Activated T-cell treated with anti-CD3 and anti-CD28 coated beads for 48 hours (primary cell): Measurements from ENCODE around the gene CYP2W1.
"Not testable (repeated sequence)": the region's sequence is repeated elsewhere in the genome, so short reads cannot be mapped to it uniquely, and the experiment has no call there.

Experiments used
- DNase-seq: peaks from one replicate; pipeline ENCODE4 v3.0.0-alpha.2; 2020; ENCODE audit warnings: low read depth

Gene CYP2W1, protein sequence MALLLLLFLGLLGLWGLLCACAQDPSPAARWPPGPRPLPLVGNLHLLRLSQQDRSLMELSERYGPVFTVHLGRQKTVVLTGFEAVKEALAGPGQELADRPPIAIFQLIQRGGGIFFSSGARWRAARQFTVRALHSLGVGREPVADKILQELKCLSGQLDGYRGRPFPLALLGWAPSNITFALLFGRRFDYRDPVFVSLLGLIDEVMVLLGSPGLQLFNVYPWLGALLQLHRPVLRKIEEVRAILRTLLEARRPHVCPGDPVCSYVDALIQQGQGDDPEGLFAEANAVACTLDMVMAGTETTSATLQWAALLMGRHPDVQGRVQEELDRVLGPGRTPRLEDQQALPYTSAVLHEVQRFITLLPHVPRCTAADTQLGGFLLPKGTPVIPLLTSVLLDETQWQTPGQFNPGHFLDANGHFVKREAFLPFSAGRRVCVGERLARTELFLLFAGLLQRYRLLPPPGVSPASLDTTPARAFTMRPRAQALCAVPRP

DNA sequence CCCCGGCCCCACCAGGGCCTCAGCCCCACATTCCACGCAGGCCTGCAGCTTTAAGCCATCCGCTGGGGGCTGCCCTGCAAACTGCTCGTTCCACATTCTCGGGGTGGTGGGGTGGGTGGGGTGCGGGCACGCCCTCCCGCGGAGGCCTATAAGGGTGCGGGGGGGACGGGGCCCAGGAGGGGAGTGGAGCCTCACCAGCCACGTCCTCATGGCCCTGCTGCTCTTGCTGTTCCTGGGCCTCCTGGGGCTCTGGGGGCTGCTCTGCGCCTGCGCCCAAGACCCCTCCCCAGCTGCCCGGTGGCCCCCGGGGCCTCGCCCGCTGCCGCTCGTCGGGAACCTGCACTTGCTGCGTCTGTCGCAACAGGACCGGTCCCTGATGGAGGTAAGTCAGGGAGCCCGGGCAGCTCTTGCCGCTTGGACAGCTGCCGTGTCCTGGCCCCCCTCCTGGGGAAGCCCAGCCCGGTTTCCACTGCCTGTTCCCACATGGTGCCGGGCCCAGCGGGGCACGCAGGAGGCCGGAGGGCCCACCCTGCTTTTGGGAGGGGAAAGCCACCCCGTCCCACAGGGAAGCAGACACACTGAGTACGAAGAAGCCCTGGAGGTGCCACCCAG, at the start of gene CYP2W1:
CYP2W1 (plus strand) TSS at position 178 of the 612 bp plus-strand sequence; CDS start at position 209, 31 bp downstream.
- DNase-seq: no peak

DNA sequence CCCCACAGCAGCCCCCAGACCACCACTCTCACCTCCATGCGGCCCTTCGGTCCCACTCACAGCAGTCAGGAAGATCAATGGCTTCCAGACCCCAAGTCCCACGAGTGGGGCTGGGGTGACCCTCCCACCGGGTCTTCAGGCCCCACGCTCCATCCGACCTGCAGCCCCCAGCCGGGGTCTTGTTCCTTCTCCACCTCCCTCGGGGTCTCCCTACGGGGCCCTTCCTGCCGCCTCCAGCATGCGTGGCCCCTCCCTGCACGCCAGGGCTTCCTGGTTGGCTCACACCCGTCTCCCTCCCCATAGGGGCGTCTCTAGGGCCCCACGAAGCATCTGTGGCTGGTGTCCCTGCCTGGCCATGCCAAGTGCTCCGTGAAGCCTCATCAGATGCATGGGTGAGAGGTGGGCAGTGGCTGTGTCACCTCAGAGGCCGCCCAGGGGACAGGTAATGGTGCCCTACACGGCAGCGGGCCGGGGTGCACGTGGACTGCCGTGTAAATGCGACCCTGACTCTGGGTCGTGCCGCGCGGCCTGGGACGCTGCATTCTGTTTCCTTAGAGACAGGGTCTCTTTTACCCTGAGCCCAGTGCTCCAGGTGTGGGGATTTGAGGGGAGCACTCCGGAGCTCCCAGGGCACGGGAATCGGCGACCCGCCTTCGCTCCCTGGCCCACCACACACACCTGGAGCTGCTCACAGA, 48.4 kb upstream of the CYP2W1 start:
- DNase-seq: no peak

DNA sequence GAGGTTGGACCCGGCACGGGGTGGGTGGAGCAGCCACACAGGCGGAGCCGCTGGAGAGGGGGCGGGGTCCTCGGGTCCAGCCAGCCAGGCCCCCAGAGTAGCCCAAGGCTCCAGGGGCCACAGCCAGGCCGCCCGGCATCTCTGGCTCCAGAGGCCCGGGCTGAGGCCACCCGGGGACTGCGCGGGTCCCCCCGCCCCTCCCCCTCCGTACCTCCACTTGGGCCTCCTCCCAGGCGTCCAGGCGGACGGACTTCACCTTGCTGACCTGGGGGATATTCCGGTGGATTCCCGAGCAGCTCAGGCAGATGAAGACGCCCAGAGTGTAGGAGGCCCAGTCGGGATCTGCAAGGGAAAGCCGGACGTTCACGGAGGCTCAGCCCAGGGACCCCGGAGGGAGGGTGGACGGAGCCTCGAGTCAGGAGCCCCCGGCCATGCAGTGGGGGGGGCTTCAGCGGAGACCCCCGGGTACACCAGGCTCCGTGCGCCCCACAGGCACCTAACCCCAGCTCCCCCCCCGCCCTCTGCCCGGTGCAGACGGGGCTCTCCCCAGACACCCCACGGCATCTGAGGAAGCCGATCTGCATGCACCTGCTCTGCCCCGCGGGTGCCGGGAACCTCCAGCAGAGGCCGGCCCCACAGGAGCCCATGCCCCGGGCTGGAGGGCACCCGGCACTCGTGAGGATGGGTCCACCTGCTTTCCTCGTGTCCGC, 47.7 kb upstream of the CYP2W1 start:
- no peak for DNase-seq

DNA sequence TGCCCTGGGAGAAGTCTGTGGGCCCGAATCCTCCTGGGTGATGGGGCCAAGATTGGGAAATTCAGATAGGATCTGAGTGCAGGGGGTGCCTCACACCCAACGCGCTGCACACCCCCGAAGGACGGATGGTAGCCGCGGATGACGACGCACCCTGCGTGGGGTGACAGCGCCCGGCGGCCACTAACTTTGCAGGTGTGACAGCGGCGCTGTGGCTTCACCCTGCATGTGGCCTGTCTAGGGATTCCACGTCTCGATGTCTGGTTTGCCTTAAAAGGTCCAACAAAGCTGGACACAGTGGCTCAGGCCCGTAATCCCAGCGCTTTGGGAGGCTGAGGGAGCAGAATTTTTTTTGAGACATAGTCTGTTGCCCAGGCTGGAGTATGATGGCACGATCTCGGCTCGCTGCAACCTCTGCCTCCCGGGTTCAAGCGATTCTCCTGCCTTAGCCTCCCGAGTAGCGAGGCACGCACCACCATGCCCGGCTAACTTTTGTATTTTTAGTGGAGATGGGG, 47.1 kb upstream of the CYP2W1 start:
- DNase-seq: no peak

DNA sequence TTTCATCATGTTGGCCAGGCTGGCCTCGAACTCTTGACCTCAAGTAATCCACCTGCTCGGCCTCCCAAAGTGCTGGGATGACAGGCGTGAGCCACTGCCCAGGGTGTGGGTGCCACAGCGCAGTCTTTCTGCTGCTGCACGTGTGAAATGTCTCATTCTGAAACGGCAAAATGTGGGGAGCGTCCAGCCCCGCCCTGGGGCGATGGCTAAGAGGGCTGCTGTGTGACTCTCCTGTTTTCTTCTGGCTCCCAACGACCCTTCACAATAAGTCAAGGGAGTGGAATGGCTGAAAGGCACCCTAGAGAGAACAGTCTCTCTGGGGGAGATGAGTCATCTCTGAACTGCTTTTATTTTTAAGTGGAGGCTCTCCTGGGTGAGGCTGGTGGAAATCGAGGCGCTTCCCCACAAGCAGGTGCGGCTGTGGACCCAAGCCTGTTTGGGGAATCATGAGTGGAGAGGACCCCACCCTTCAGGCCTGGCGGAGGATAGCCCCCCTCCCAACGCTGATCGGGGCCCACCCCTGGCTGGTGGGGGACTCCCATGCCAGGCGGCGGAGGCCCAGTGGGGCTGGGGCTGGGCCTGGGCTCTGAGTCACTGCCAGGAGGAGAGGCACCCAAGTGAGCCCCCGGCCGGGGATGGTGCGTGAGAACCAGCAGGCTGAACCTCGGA, 46.5 kb upstream of the CYP2W1 start:
- DNase-seq: peak; percentile 48

DNA sequence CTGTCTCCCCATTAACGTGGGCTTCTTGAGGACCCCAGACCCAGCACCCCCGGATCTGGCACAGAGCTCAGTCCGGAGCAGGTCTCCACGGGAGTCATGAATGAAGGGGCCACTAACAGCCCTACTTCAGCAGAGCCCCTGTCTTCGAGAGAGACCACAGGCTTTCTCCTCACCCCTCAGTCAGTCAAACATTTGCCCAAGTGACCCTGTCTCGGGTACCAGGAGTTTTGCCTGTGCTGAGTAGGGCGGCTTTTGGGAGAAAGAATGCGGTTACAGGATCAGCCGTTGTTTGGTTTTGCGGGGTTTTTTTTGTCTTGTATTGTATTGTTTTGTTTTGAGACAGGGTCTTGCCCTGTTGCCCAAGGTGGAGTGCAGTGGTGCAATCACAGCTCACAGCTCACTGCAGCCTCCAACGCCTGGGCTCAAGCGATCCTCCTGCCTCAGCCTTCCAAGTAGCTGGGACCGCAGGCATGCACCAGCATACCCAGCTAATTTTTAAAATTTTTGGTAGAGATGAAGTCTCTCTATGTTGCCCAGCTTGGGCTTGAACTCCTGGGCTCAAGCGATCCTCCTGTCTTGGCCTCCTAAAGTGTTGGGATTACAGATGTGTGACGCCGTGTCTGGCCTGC, 45.0 kb upstream of the CYP2W1 start:
- no peak for DNase-seq

DNA sequence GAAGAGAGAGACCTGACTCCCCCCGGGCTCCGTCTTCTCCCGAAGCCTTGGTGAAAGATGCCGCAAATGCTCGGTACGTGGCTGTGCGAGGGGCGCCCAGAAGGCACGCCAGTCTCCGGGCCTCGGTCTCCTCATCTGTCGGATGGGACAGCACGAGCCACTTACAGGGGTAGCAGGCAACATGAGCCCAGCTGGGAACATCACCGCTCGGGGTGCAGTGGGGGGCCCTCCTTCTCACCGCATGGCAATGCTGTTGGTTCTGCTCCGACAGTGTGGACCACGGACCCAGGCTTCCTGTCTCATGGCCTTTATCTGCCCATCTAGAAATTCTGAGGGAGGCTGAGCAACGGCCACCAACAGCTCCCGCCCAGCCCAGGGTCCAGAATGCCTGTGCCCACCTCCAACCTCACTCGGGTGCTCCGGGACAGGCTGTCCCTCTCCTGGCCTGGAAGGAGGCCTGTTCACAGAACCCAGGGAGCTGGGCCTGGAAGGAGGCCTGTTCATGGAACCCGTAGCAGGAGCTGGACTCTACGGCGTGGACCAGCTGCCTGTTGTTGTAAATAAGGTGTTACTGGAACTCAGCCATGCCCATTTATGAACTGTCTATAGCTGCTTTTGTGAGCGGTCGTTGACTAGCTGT, 44.3 kb upstream of the CYP2W1 start:
- DNase-seq: no peak

DNA sequence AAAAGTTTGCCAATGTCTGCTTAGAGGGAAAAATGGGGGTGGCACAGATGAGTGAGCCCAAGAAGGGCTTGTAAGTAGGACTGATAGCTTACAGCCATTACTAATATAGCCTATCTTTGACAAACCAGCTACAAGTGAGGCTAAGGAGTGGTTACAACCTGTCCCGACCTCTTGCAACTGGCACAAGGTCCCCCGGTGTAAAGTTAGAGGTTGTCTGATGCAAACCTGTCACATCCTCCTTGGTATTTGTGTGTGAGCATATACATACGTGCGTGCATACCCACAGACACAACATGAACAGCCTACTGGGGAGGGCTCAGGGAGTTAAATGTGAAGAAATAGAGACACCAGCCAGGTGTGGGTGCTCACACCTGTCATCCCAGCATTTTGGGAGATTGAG, 43.1 kb upstream of the CYP2W1 start:
- no peak for DNase-seq

DNA sequence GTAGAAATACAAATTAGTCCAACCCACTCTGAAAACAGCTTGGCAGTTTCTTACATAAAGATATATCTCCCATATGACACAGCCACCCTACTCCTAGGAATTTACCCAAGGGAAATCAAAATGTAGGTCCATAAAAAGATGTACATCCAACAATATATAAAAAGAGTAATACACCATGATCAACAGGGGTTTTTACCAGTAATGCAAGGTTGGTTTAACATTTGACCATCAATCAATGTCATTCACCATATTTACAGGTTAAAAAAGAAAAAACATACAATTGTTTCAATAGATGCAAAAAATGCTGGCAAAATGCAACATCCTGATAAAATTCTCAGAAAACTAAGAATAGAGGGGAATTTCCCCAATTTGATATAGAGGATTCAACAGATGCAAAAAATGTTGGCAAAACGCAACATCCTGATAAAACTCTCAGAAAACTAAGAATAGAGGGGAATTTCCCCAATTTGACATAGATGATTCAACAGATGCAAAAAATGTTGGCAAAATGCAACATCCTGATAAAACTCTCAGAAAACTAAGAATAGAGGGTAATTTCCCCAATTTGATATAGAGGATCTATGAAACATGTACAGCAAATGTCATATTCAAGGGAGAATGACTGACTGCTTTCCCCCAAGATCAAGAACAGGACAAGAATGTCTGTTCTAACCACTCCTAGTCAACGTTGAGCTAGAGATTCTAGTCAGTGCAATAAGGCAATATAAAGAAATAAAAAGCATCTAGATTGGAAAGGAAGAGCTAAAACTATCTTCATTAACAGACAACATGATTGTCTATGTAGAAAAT, 42.2 kb upstream of the CYP2W1 start:
- DNase-seq: no peak

DNA sequence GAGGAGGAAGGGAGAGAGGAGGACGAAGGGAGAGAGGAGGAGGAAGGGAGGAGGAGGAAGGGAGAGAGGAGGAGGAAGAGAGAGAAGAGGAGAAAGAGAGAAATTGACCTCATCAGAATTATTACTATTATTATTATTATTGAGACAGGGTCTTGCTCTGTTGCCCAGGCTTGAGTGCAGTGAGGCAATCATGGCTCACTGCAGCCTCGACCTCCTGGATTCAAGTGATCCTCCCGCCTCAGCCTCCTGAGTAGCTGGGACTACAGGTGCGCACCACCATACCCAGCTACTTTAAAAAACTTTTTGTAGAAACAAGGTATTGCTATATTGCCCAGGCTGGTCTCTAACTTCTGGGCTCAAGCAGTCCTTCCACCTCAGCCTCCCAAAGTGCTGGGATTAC, 39.2 kb upstream of the CYP2W1 start:
- not testable (repeated sequence) for DNase-seq

DNA sequence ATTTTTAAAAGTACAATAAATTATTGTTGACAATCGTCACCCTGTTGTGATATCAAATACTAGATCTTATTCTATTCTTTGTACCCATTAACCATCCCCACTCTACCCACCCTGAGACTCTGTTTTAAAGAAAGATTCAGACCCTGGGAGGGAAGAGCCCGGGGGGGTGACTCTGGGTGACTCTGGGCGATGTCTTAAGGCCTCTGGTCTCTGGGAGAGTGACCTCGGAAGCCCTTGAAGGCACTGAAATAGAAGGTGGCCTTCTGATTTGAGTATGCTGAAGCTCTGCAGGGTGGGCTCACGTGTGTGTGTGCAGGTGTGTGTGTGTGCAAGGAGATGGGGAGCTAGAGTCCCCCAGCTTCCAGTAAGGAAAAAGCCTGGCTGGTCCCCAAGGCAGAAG, 38.2 kb upstream of the CYP2W1 start:
- DNase-seq: no peak

DNA sequence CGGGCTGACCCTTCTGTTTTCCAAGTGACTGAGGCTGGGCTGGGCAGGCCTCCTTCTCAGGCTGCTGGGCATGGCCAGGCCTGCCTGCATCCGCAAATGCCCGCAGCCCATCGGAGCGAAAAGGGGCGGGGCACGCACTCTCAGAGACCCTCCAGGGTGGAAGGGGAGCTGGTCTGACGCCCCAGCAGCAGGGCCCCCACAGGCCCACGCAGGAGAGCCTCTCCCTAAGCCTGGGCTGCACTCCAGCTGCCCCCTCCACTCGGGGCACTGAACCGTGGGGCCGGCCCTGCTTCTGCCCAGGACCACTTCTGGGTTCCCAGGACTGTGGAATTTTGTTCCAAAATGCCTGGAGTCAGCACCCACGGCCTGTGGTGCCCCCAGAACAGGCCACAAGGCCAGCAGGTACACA, 37.8 kb upstream of the CYP2W1 start:
- no peak for DNase-seq

DNA sequence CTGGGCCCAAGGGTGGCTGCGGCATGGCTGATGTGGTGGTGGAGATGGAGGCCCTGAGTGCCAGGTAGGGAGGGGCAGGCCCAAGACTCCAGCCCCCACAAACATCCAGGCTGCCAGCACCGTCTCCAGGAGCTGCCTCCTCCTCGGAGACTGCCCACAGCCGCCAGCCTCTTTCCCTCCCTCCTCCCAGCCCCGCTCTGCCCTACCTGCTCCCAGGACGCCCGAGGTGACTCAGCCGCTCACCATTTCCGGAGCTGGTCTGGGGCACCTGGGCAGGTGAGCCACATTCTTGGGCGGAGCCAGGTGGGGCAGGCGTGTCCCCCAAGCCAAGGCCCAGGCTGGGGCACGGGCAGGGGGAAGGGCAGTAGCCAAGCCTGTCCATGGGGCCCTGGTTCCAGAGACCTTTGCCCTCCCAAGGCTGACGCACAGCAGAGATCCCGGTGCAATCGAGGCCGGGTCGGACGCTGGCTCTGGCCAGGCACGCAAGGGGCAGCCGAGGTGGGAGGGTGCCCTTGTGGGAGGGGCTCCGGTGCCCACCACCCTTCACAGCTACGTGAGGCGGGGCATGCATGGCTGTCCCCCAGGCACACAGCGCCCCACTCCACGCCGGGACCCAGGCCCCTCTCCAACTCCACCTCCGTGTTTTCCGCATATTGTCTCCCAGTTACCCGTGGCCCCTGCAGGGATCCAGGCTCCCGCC, 37.3 kb upstream of the CYP2W1 start:
- DNase-seq: no peak

DNA sequence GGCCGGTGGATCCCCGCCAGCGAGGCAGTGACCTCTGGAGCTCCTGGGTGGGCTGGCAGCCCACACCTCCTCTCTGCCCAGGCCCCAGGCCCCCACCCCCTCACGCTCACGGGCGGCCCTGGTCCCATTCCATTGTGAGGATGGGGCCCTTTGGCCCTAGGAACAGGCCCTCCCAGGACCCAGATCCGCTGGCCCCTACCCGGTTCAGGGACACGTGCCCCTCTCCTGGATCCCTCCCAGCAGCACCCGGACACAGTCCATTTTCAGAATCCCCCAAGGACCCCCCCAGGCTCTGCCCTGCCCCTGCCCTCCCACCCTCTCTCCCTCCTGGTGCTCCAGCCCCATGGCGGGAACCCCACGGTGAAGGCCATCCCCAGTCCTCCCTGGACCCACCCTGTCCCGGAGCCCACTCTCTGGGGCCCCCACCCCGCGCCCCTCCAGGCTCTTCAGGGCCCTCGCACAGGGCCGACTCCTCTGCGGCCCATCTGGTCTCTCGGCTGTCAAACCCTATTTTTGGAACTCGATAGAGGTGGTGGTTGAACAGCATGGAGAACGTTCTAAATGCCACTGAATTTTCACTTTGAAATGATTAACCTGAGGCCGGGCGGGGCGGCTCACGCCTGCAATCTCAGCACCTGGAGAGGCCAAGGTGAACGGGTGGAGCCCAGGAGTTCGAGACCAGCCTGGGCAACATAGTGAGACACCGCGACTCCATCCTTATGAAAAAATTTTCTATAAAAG, 36.6 kb upstream of the CYP2W1 start:
- DNase-seq: no peak

DNA sequence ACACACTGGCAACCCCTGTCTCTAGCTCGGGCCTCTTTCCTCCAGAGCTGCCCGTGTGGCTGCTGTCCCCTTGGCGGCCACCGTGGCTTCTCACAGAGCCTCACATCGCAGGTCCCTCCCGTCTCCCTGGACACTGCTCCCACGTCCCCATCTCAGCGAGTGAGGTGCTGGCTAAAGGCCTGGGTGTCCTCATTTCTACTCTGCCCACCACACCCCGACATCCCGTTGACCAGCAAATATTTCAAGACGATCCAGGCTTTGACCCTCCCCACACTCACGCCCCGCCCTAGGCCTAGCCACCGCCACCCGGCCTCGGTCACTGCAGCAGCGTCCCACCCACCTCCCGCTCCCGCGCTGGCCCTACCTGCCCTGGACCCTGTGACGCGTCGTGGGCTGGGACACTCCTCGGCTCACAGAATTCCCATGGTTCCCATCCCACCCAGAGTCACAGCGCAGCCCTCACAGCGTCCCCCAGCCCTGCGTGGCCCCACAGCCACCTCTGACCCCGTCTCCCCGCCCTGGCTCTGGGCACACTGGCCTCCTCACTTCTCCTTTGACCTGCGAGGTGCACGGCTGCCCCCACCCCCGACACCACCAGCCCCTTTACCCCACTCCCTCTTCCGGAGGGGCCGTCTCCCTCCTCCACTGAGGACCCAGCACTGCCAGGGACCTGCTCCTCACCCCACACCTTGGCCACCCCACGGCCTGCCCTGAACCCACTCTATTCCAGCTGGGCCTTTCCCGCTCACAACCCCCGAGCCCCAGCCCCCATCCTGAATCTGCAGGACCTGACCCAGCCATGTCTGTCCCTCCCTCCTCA, 35.4 kb upstream of the CYP2W1 start:
- no peak for DNase-seq

DNA sequence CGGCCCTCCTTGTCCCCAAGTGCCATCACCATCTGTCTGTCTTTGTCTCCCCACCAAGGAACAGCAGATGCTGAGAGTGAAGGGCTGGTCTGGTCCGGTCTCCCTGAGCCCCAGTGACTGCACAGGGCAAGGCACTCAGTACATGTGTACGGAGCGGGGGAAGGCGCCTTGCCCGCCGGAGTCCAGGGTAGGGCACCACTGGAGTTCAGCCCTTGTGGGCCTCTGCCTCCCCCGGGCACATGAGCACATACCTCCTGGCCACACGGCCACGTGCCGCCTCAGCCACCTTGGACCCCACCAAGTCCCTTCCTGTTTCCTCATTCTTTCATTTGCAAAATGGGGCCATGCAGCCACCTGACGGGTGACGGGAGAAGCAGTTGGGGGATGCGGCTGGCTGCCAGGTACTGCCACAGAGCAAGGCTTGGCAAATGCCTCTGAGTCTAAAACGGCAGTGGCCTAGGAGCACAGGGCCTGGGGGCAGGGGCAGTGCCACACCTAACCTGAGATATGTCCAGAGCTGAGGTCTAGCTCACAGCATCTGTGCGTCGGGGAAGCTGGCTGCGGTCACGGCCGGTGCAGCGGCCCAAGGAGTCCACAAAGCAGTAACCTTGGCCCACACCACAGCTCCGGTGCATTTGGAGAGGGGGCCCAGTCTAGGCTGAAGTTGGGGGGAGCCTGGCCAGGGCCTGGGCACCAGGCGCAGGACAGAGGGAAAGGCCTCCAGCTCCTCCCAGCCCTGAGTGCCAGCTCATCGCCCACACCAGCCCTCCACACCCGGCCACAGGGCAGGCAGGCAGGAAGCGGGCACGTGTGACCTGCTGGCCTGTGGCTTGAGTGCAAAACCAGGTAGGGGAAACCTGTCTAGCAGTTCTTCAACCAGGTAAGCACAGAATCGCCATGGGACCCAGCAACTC, 33.7 kb upstream of the CYP2W1 start:
- DNase-seq: no peak
